ENCODE results near the gene CDH4. TPM values are rescaled to one million over a fixed set of nuclear protein-coding genes. Genes with fewer than 3 reads are reported as not detected.

Gene CDH4
- total and polyA plus RNA-seq, 9 of the 15 experiments (the other 6 are each of a cell fraction or from before 2014, with no cell fraction given) = 0.04 TPM; not detected in 8

DNA sequence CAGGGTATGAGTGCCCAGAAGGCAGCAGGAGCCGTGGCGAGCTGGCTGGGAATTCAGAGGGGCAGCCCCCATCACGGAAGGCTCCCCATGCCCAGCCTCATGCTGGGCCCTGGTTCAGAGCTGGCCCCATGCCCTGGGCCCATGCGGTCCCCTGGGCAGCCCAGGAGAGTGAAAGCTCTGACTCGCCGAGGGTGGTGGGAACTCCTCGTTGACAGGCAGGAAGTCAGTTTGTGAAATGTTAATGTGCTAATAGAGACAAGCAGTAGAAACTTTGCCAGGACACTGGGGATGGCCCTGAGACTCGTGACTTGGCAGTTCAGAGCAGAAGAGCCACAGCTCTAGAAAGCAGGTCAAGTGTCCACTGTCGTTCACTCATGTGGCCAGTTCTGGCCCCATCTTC, 460.6 kb downstream of the CDH4 start (continued):
- TF ChIP-seq, protein P1, sequence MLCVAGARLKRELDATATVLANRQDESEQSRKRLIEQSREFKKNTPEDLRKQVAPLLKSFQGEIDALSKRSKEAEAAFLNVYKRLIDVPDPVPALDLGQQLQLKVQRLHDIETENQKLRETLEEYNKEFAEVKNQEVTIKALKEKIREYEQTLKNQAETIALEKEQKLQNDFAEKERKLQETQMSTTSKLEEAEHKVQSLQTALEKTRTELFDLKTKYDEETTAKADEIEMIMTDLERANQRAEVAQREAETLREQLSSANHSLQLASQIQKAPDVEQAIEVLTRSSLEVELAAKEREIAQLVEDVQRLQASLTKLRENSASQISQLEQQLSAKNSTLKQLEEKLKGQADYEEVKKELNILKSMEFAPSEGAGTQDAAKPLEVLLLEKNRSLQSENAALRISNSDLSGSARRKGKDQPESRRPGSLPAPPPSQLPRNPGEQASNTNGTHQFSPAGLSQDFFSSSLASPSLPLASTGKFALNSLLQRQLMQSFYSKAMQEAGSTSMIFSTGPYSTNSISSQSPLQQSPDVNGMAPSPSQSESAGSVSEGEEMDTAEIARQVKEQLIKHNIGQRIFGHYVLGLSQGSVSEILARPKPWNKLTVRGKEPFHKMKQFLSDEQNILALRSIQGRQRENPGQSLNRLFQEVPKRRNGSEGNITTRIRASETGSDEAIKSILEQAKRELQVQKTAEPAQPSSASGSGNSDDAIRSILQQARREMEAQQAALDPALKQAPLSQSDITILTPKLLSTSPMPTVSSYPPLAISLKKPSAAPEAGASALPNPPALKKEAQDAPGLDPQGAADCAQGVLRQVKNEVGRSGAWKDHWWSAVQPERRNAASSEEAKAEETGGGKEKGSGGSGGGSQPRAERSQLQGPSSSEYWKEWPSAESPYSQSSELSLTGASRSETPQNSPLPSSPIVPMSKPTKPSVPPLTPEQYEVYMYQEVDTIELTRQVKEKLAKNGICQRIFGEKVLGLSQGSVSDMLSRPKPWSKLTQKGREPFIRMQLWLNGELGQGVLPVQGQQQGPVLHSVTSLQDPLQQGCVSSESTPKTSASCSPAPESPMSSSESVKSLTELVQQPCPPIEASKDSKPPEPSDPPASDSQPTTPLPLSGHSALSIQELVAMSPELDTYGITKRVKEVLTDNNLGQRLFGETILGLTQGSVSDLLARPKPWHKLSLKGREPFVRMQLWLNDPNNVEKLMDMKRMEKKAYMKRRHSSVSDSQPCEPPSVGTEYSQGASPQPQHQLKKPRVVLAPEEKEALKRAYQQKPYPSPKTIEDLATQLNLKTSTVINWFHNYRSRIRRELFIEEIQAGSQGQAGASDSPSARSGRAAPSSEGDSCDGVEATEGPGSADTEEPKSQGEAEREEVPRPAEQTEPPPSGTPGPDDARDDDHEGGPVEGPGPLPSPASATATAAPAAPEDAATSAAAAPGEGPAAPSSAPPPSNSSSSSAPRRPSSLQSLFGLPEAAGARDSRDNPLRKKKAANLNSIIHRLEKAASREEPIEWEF (CRISPR knock-in tag; IDR thresholded peaks at IDR 0.05) = no peak

DNA sequence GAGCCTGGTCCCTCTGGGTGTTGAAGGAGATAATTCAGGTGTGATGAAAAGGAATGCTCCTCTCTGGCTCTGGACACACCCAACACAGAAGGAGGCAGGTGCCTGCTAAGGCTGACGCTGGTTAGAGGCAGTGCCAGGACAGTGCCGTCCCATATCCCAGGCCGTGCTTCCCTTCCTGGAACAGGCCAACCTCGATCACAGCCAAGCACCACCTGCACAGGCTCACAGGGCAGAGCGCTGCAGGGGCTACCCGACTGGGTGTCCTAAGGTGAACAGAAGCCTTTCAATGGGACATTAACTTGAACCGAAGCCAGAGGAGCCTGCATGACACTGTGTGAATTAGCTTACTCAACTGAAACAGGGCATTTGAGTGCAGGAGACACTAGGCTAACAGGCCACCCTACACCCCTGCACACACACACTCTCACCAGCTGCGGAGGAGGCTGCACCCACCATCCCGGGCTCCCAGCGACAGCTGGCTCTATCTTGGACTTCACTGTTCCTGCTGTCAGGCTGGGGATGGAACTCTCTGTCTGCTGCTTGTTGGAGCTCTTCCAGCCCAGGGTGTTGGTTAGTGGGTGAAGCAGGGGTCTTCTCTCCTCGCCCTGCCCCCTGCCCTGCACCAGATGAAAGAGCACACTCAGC, 466.4 kb downstream of the CDH4 start:
- no peak overlapping the region for H3K4me3 ChIP-seq
- in situ Hi-C loops (cut with MboI) = no loop called here
- H3K9me1 ChIP-seq (ENCODE audit: control insufficient read depth, insufficient read depth, low read length) = peaks cover 3% of the 10 kb centered on the region
- no peak overlapping the region for H2AFZ ChIP-seq (ENCODE audit: low read depth, low read length)
- BruUV-seq (replicated peaks) = no TSS peak
- H3K27me3 ChIP-seq (ENCODE audit: control insufficient read depth in 2 of 2, insufficient read depth in 2 of 2, low read length in 2 of 2) = peaks cover 0 to 29% of the 10 kb centered on the region in 2 experiments; a peak in 2 of 5 replicates
- H4K20me1 ChIP-seq (replicated peaks; ENCODE audit: control insufficient read depth, insufficient read depth, low read length) = peaks cover 4% of the 10 kb centered on the region; the same call in 1 of the 2 replicates
- H3K36me3 ChIP-seq (ENCODE audit: control insufficient read depth, insufficient read depth, low read length) = no peaks in the 10 kb centered on the region
- WGBS (ENCODE audit: insufficient coverage, low coverage, missing lambda C conversion rate) = 2% methylated on average over 11 of the region's 11 CpGs
- CTCF ChIA-PET (ENCODE audit: low intra/inter-chr PET ratio) = no interaction called here
- H3K9ac ChIP-seq (ENCODE audit: insufficient read depth in 1 of 2, low read depth in 2 of 2, low read length in 2 of 2) = no peak overlapping the region
- no peak for DNase-seq (ENCODE audit: extremely low read depth in 1 of 4, low spot score in 3 of 4)
- no peak overlapping the region for H3K4me2 ChIP-seq (ENCODE audit: insufficient read depth, low read length)
- intact Hi-C loops (cut with micrococcal nuclease) = no loop called here
- no peaks in the 10 kb centered on the region for H3K9me3 ChIP-seq (replicated peaks; ENCODE audit: control insufficient read depth, insufficient read depth, low read depth, low read length)
- FAIRE-seq = no peak
- H3K4me1 ChIP-seq (replicated peaks in 1 of 2; ENCODE audit: control insufficient read depth in 2 of 2, insufficient read depth in 2 of 2, low read length in 2 of 2) = no peaks in the 10 kb centered on the region
- no peak overlapping the region for H3K27ac ChIP-seq (ENCODE audit: extremely low read depth, low read depth, low read length)
- POLR2A ChIA-PET = no interaction called here
- ATAC-seq = no peak
- no peaks in the 10 kb centered on the region for H3K79me2 ChIP-seq (ENCODE audit: control insufficient read depth, insufficient read depth, low read length)
- TF ChIP-seq CAMTA2 (CRISPR knock-in tag; conservative IDR thresholded peaks at IDR 0.05) (no peak), BCL6 (CRISPR knock-in tag; IDR thresholded peaks at IDR 0.05) (no peak)
